Adipose tissue (tissue), 3 donors: Measurements from ENCODE around the gene OXA1L. TPM values are rescaled to one million over a fixed set of nuclear protein-coding genes. Genes with fewer than 3 reads are reported as not detected.
"Not testable (repeated sequence)": the region's sequence is repeated elsewhere in the genome, so short reads cannot be mapped to it uniquely, and the experiment has no call there.

ENCODE experiments used
- H3K27ac ChIP-seq: one replicate; pipeline ENCODE4 v1.5.1; 2013; ENCODE audit warnings: low read depth, low read length
- WGBS, 3 donors: extraction: QIAGEN DNeasy Blood & Tissue Kit; methylation state at CpG; one replicate each; pipeline ENCODE4 v1.1.7; 2013; 5-methylcytosine and 5-hydroxymethylcytosine counted together
- polyA plus RNA-seq, 3 donors: library from polyadenylated mRNA; stranded (reverse); fragments of 200-250 nt; gene quantifications; one replicate each; pipeline ENCODE4 v1.2.3, GENCODE V29; 2013
- donor health status: healthy with polysubstance abuse.
- donor health status: Bipolar disorder and iron deficiency.
- donor health status: healthy.

OXA1L gene
- polyA plus RNA-seq, 3 donors: 72.7 to 123 (median 83.9) TPM

DNA sequence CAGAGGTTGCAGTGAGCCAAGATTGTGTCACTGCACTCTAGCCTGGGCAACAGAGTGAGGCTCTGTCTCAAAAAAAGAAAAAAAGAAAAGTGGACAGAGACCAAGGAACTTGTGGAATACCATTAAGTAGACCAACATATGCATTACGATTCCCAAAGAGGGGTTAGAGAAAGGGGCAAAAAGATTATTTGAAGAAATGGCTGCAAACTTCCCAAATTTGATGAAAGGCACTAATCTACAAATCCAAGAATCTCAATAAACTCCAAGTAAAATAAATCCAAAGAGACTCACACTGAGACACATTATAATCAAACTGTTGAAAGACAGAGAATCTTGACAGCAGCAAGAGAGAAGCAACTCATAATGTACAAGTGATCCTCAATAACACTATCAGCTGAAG lies 4.8 kb upstream of the OXA1L start:
- H3K27ac ChIP-seq: no peak overlapping the region
- WGBS, 3 donors: 94 to 100% (median 96%) methylated on average over 1 of the region's 1 CpG

DNA sequence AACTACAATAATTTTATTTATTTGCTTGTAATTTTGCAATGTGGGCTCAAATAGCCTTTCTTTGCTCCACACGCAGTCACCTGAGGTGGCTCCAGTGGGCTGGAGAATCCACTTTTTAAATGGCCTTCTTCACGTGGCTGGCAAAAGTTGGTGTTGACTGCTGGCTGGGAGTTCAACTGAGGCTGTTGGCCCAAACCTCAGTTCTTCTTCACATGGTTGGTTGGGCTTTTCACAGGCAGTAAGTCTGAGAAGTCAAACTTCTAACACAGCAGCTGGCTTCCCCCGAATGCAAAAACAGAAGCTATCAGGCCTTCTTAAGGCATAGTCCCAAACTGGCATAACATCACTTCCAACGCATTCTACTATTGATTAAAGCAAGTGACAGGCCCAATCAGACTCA lies 2.1 kb upstream of the OXA1L start:
- H3K27ac ChIP-seq: no peak overlapping the region
- WGBS, 3 donors: 61 to 84% (median 72%) methylated on average over 4 of the region's 4 CpGs

DNA sequence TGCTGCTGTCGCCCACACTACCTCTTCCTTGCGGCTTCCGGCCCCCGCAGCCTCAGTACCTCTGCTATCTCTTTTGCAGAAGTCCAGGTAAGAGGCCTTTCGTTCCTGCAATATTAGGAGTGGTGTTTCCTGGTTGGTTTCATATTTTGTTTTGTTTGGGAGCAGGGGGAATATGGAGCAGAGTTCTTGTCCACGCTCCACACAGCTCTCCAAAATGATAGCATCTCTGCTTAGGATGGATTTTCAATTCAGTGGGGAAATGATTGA lies 768 bp downstream of the OXA1L start:
- H3K27ac ChIP-seq: no peak overlapping the region
- WGBS, 3 donors: 1 to 3% (median 2%) methylated on average over 6 of the region's 6 CpGs

DNA sequence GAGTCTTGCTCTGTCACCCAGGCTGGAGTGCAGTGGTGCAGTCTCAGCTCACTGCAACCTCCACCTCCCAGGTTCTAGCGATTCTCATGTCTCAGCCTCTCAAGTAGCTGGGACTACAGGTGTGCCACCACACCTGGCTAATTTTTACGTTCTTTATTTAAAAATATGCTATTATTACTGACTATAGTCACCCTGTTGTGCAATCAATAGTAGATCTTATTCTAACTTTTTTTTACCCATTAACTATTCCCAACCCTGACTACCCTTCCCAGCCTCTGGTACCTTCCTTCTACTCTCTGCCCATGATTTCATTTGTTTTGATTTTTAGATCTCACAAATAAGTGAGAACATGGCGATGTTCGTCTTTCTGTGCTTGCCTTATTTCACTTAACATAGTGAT lies 2.5 kb downstream of the OXA1L start:
- WGBS, 3 donors: 93 to 95% (median 94%) methylated on average over 4 of the region's 4 CpGs
- H3K27ac ChIP-seq: no peak overlapping the region

DNA sequence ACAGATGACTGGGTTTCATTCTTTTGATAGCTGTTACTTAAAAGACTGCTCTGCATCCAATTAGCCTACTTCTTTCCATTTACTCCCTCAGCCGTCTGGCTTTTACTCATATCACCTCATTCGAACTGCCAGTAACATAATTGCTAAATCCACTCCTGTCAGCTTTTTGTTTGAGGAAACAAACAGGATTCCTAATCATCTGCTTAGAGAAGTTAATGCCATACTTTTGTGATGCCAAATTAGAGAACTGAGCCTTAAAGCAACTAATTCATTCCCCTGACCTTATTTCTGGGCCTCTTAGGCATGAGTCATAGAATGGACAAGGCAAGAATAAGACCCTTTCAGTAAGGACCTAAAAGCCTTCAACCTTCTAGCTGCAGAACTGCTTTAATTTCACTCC lies 2.9 kb downstream of the OXA1L start:
- 84 to 85% (median 84%) methylated on average over 2 of the region's 2 CpGs for WGBS, 3 donors
- H3K27ac ChIP-seq: no peak overlapping the region

GRCh38 chr14:22770481-22771187 lies 4.1 kb downstream of the OXA1L start:
- H3K27ac ChIP-seq: no peak overlapping the region
- WGBS, 3 donors: 76 to 95% (median 90%) methylated on average over 8 of the region's 8 CpGs

GRCh38 chr14:22772725-22773124 lies 6.2 kb downstream of the OXA1L start:
- WGBS, 3 donors: 93 to 100% (median 100%) methylated on average over 1 of the region's 1 CpG
- no peak overlapping the region for H3K27ac ChIP-seq

DNA sequence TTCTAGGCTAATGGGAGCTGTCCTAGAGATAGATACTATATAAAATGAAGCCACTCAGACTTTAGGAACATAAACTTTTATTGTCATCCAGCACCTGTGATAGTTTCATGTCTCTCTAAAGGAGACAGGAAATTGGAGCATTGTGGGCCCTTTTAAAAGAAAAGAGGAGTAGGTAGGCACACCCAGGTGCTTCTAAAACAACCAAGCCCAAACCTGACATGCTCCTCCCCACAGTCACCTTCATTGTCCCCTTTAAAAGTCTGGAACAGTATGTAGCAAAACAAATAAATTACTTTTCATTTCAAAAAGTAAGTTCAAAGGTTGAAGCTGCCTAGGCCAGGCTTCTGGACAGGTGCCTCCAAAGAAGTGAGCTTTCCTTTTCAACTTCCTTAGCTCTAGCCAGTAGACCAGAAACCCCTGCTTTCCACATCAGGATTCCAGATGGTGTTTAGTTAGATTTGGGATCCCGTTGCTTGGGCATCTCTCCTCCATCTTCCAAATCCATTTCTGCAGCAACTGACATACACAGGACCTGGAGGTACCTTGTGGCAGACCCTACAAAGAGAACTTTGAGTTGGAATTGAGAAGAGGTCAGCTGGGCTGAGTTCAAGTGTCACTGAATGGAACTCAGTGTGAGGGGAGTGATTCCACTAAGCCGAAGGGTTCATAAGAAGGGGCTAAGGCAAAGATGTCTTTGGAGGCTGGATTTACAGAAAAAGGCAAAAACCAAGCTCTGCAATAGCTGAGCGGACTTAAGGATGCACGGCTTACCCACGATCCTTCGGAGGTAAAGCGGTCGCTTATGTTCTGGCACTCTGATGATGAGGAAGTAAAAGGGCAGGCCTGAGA lies 6.9 kb downstream of the OXA1L start:
- WGBS, 3 donors: 91 to 94% (median 91%) methylated on average over 8 of the region's 8 CpGs

GRCh38 chr14:22774011-22774706 lies 7.7 kb downstream of the OXA1L start:
- WGBS, 3 donors: 87 to 91% (median 89%) methylated on average over 10 of the region's 10 CpGs
- H3K27ac ChIP-seq: no peak overlapping the region

More for the DNA sequence above, 6.9 kb downstream of the OXA1L start:
- H3K27ac ChIP-seq: no peak overlapping the region

DNA sequence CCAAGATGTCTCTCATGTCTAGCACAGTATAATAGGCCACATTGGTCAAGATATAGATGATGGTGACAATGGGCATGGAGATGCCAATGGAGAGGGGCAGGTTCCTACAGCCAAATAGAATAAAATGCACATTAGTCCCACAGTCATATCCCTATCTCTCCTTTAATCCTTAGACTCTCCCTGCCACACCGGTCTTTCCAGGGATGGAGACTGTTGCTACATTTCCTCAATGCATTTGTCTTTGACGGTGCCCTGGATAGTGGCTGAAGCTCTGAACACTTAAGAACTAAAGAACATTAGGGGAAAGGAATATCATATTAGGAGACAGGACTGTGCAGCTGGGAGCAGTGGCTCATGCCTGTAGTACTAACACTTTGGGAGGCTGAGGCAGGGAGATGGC lies 9.7 kb downstream of the OXA1L start:
- WGBS, 3 donors: 82 to 93% (median 91%) methylated on average over 2 of the region's 2 CpGs
- H3K27ac ChIP-seq: no peak overlapping the region

DNA sequence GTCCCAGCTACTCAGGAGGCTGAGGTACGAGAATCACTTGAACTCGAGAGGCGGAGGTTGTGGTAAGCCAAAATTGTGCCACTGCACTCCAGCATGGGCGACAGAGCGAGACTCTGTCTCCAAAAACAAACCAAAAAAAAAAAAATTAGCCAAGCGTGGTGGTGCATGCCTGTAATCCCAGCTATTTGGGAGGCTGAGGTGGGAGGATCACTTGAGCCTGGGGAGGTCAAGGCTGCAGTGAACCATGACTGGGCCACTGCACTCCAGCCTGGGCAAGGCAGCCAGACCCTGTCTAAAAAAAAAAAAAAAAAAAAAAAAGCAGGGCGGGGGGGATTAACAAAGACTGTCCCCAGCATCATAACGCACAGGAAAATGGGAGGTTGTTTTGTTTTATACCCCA lies 10.4 kb downstream of the OXA1L start:
- H3K27ac ChIP-seq: not testable (repeated sequence)
- 91 to 97% (median 96%) methylated on average over 8 of the region's 8 CpGs for WGBS, 3 donors

DNA sequence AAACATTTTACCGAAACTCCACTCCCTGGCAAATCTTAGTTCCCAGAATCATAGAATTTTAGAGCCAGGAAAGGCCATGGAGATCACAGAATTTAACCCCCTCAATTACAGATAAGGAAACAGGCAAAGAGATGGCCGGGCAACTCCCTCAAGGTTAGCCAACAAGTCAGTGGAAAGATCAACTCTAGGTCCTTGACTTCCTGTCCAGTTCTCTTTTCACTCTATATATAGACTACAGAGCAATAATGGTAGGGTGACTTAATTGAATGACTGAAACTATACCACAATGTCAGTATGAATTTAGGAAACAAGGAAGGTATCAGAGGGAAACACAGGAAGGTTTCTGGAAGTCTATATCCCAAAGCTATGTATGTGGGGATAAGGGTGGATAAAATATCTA lies 11.6 kb downstream of the OXA1L start:
- no peak overlapping the region for H3K27ac ChIP-seq
- 46 to 87% (median 86%) methylated on average over 2 of the region's 2 CpGs for WGBS, 3 donors

- WGBS, 3 donors: 61 to 82% (median 68%) methylated on average over 2 of the region's 2 CpGs
- H3K27ac ChIP-seq: no peak overlapping the region
Measured at GRCh38 chr14:22780105-22780679, 13.7 kb downstream of the OXA1L start.

- 87 to 90% (median 89%) methylated on average over 5 of the region's 5 CpGs for WGBS, 3 donors
- no peak overlapping the region for H3K27ac ChIP-seq
Measured at GRCh38 chr14:22780941-22781300, 14.4 kb downstream of the OXA1L start.

DNA sequence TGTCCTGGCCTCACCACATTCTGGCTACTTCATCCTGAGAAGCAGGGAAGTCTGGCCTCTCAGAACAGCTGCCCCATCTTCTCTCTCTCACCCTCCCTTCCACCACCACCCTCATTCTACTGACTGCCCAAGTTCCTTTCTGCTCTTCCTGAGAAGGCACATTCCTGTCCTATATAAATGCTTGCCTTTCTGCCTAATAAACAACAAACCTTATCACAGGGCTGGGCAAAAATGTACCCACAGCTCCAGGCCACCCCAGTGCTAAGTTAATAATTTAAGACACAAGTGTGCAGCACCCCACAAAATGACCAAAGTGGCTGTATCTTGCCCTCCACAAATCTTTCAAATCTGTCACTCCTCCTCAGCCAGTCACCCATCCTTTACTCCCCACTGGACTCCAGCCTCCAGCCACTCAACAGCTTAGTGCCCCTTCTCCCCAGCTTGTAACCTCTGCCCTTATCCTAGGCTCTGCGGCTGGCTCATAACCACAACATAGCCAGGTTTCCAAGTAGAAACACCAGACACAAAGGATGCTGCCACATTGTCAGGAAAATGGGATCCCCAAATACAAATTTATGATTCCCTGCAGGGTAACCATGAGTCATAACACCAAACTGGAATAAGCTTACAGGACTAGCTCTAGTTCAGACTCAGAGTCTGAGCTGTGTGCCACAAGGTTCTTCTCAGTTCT lies 15.0 kb downstream of the OXA1L start:
- WGBS, 3 donors: 0 to 59% (median 2%) methylated on average over 1 of the region's 1 CpG
- no peak overlapping the region for H3K27ac ChIP-seq

- 93 to 96% (median 93%) methylated on average over 4 of the region's 4 CpGs for WGBS, 3 donors
- H3K27ac ChIP-seq: no peak overlapping the region
Measured at GRCh38 chr14:22786685-22787084, 20.2 kb downstream of the OXA1L start.

DNA sequence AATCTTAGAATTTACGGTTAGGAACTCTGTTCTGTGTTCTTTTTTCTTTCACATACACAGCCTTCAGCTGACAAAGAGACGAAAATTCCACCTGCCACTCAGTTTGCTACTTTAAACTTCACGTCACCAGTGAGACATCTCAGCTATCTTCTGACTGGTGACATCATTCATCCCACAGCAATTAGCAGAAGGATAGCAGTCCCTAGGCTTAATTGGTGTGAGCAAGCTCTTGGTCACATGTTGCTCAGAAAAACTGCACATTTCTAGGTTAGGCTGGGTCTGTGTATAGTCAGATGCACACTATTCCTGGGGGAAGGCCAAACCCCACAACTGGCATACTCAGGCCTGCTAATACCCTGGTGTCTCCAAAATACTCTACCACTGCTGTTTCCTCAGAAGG lies 24.8 kb downstream of the OXA1L start:
- H3K27ac ChIP-seq: no peak overlapping the region
- WGBS, 3 donors: 60 to 76% (median 75%) methylated on average over 3 of the region's 3 CpGs

- no peak overlapping the region for H3K27ac ChIP-seq
- 90 to 98% (median 97%) methylated on average over 2 of the region's 2 CpGs for WGBS, 3 donors
Measured at GRCh38 chr14:22792158-22792557, 25.7 kb downstream of the OXA1L start.

GRCh38 chr14:22793550-22793949 lies 27.1 kb downstream of the OXA1L start:
- not testable (repeated sequence) for H3K27ac ChIP-seq
- 85 to 95% (median 90%) methylated on average over 5 of the region's 5 CpGs for WGBS, 3 donors
